ENCODE measurements around the gene DHCR24. TPM values are rescaled to one million over a fixed set of nuclear protein-coding genes. Genes with fewer than 3 reads are reported as not detected.

The DHCR24 gene
- total and polyA plus RNA-seq, 2 of the 13 experiments (the other 11 are each of a cell fraction or from before 2014, with no cell fraction given): 374 to 448 TPM

- TF ChIP-seq SP4 (CRISPR knock-in tag; IDR thresholded peaks at IDR 0.05) (peak; percentile 19; the same call in 1 of the 2 replicates), ZBTB38 (CRISPR knock-in tag; IDR thresholded peaks at IDR 0.05) (no peak), TRIM24 (CRISPR knock-in tag; IDR thresholded peaks at IDR 0.05) (no peak), ZKSCAN1 (IDR thresholded peaks at IDR 0.05; ENCODE audit: low read length) (0 out of 2 replicates have a peak, but pooled peaks have one; percentile 21), FOXP4 (CRISPR knock-in tag; IDR thresholded peaks at IDR 0.05) (0 out of 2 replicates have a peak, but pooled peaks have one; percentile 8), ATF7 (IDR thresholded peaks at IDR 0.05) (no peak), ATF7 (CRISPR knock-in tag; IDR thresholded peaks at IDR 0.05) (0 out of 2 replicates have a peak, but pooled peaks have one; percentile 20), ZNF652 (CRISPR knock-in tag; IDR thresholded peaks at IDR 0.05; ENCODE audit: borderline replicate concordance, low read depth) (no peak), PHF8 (CRISPR knock-in tag; IDR thresholded peaks at IDR 0.05) (peak; percentile 23), POGK (CRISPR knock-in tag; conservative IDR thresholded peaks at IDR 0.05) (0 out of 2 replicates have a peak, but pooled peaks have one; percentile 32), MTERF4 (CRISPR knock-in tag; IDR thresholded peaks at IDR 0.05) (0 out of 2 replicates have a peak, but pooled peaks have one; percentile 81), ZNF121 (CRISPR knock-in tag; IDR thresholded peaks at IDR 0.05) (no peak), PRDM10 (CRISPR knock-in tag; IDR thresholded peaks at IDR 0.05; ENCODE audit: low read depth) (0 out of 2 replicates have a peak, but pooled peaks have one; percentile 11), DMAP1 (CRISPR knock-in tag; IDR thresholded peaks at IDR 0.05) (0 out of 2 replicates have a peak, but pooled peaks have one; percentile 21), KLF6 (CRISPR knock-in tag; IDR thresholded peaks at IDR 0.05) (no peak), ZNF773 (CRISPR knock-in tag; IDR thresholded peaks at IDR 0.05; ENCODE audit: borderline replicate concordance) (no peak), ZNF18 (CRISPR knock-in tag; IDR thresholded peaks at IDR 0.05; ENCODE audit: insufficient replicate concordance) (no peak), ZNF644 (CRISPR knock-in tag; IDR thresholded peaks at IDR 0.05; ENCODE audit: low read depth) (no peak), YEATS2 (CRISPR knock-in tag; IDR thresholded peaks at IDR 0.05; ENCODE audit: borderline replicate concordance) (no peak)
These were observed 930 bp downstream of the DHCR24 start (continued) for GRCh38 chr1:54885807-54886723.

All from HepG2 (cell line).